Body of pancreas (tissue), 4 donors: ENCODE results near the gene ZMYND11. TPM values are rescaled to one million over a fixed set of nuclear protein-coding genes. Genes with fewer than 3 reads are reported as not detected.
"Not testable (repeated sequence)": the region's sequence is repeated elsewhere in the genome, so short reads cannot be mapped to it uniquely, and the experiment has no call there.

ENCODE experiments used
- ATAC-seq: fragments of 150-250 bp; one replicate; pipeline ENCODE4 v1.9.1; 2016
- DNase-seq, 4 donors: peaks; one replicate each; pipeline ENCODE4 v3.0.0-alpha.2; 2019
- H3K27ac ChIP-seq, 4 donors: fragments of 200-600 bp; sonication (generic); 1 replicate in 3 of 4; 2 replicates in 1 of 4; pipeline versions ENCODE4 v1.5.1 to v1.6.1; 2016 to 2019; ENCODE audit warnings: mild to moderate bottlenecking in 1 of 4, mixed read lengths in 1 of 4, moderate library complexity in 1 of 4
- H3K27me3 ChIP-seq, 2 donors: fragments of 200-600 bp; sonication (generic); one replicate each; pipeline ENCODE4 v1.6.0; 2016; ENCODE audit warnings: mild to moderate bottlenecking in 1 of 2
- H3K36me3 ChIP-seq, 2 donors: fragments of 200-600 bp; sonication (generic); replicated peaks in 1 of 2; 2 replicates each; pipeline ENCODE4 v1.5.1; 2016; ENCODE audit warnings: low read depth in 2 of 2; ENCODE audit not compliant: insufficient read depth in 1 of 2
- H3K4me1 ChIP-seq: fragments of 200-600 bp; sonication (generic); one replicate; pipeline ENCODE4 v1.6.0; 2016
- H3K4me3 ChIP-seq, 2 donors: fragments of 200-600 bp; sonication (generic); 1 replicate in 1 of 2; 2 replicates in 1 of 2; pipeline ENCODE4 v1.5.1; 2016 to 2019
- H3K9me3 ChIP-seq, 3 donors: fragments of 200-600 bp; sonication (generic); 1 replicate in 2 of 3; 2 replicates in 1 of 3; pipeline ENCODE4 v1.5.1; 2016
- POLR2A ChIP-seq, 3 donors: fragments of 450-650 bp; IDR thresholded peaks; one replicate each; pipeline ENCODE4 v1.6.1; 2016; ENCODE audit warnings: antibody characterized with exemption in 3 of 3, mild to moderate bottlenecking in 2 of 3
- WGBS, 2 donors: methylation state at CpG; one replicate each; pipeline ENCODE4 v1.1.5; 2017; 5-methylcytosine and 5-hydroxymethylcytosine counted together
- intact Hi-C: fragments of 100-400 bp; cut with DNase I; formaldehyde crosslinking; loops from one replicate; pipeline ENCODE4 v1.15.1; 2023
- total RNA-seq, 2 donors: library from RNA; depleted of rRNA; stranded (reverse); fragments of >200 nt; gene quantifications; one replicate each; pipeline ENCODE4 v1.1.0, GENCODE V29; 2016
- TF ChIP-seq, protein P1 (sequence below), 7 experiments: fragments of 450-650 bp in 4 of 7; fragments of 200-600 bp in 3 of 7; sonication (generic) in 3 of 7; IDR thresholded peaks; one replicate each; pipeline ENCODE4 v1.5.1; 2016 to 2019; ENCODE audit warnings: antibody characterized with exemption in 7 of 7

ZMYND11 gene
- total RNA-seq, 2 donors from 2014 or later: 37.6 to 43.8 TPM

DNA sequence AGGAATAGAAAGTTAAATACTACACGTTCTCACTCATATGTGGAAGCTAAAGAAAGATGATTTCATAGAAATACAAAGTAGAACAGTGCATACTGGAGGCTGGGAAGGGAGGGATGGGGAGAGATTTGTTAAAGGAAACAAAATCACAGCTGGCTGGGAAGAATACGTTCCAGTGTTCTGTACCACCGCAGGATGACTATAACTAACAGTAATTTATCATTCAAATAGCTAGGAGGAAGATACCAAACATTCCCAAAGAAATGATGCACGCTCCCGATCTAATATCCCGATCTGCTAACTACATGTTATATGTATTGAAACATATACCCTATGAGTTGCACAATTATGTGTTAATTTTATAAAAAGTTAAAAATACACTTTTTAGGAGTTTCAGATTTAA is 162.3 kb downstream of the ZMYND11 start:
- Histone ChIP-seq H3K27ac (no peak overlapping the region), H3K36me3 (no peaks in the 10 kb centered on the region), H3K9me3 (no peaks in the 10 kb centered on the region), H3K4me1 (no peaks in the 10 kb centered on the region), H3K27me3 (no peaks in the 10 kb centered on the region), H3K4me3 (no peak overlapping the region)
- intact Hi-C loops: no loop called here
- TF ChIP-seq, protein P1, sequence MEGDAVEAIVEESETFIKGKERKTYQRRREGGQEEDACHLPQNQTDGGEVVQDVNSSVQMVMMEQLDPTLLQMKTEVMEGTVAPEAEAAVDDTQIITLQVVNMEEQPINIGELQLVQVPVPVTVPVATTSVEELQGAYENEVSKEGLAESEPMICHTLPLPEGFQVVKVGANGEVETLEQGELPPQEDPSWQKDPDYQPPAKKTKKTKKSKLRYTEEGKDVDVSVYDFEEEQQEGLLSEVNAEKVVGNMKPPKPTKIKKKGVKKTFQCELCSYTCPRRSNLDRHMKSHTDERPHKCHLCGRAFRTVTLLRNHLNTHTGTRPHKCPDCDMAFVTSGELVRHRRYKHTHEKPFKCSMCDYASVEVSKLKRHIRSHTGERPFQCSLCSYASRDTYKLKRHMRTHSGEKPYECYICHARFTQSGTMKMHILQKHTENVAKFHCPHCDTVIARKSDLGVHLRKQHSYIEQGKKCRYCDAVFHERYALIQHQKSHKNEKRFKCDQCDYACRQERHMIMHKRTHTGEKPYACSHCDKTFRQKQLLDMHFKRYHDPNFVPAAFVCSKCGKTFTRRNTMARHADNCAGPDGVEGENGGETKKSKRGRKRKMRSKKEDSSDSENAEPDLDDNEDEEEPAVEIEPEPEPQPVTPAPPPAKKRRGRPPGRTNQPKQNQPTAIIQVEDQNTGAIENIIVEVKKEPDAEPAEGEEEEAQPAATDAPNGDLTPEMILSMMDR (IDR thresholded peaks at IDR 0.05): no peak
- TF ChIP-seq POLR2A (IDR thresholded peaks at IDR 0.05): no peak
- ATAC-seq (no peak), DNase-seq (no peak)
- 68 to 78% methylated on average over 6 of the region's 6 CpGs for WGBS, 2 donors

DNA sequence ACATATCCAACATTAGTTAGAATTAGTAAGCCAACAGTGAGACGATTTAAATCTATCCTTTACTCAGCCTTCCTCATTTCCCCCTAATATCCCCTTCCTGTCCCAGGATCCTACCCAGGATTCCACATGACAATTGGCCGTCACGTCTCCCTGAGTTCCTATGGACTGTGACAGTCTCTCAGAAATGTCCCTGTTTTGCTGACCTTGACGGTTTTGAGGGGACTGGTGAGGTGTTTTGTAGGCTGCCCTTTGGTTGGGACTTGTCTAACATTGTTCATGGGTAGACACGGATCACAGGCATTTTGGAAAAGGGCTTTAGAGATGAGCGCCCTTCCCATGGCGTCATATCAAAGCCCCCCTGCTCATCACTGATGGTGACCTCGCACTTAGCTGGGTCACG is 162.8 kb downstream of the ZMYND11 start:
- H3K36me3 ChIP-seq: no peaks in the 10 kb centered on the region
- WGBS, 2 donors: 74 to 86% methylated on average over 8 to 9 of the region's 9 CpGs
- no peak for TF ChIP-seq POLR2A (IDR thresholded peaks at IDR 0.05)
- TF ChIP-seq, protein P1 (IDR thresholded peaks at IDR 0.05): no peak
- DNase-seq (no peak), ATAC-seq (no peak)
- H3K9me3 ChIP-seq: no peaks in the 10 kb centered on the region
- H3K27ac ChIP-seq: no peak overlapping the region
- H3K4me3 ChIP-seq: no peak overlapping the region
- no peaks in the 10 kb centered on the region for H3K4me1 ChIP-seq
- intact Hi-C loops: no loop called here
- H3K27me3 ChIP-seq: no peaks in the 10 kb centered on the region

DNA sequence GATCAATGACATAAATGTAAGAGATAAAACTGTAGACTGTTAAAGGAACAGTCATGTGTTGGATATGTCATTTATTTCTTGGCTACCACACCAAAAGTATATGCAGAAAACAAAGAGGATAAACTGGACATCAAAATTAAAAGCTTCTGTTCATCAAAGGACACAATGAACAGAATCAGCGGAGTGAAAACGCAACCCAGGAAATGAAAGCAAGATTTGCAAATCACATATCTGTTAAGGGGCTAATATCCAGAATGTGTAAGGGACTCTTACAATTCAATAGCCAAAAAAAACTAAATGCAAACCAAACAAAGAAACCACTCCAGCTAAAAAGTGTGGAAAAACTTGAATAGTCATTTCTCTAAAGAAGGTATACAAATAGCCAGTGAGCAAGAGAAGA is 164.3 kb downstream of the ZMYND11 start:
- Histone ChIP-seq H3K27me3 (no peaks in the 10 kb centered on the region), H3K27ac (no peak overlapping the region), H3K36me3 (no peaks in the 10 kb centered on the region), H3K4me3 (no peak overlapping the region), H3K9me3 (no peaks in the 10 kb centered on the region), H3K4me1 (no peaks in the 10 kb centered on the region)
- TF ChIP-seq, protein P1 (IDR thresholded peaks at IDR 0.05): no peak
- no peak for TF ChIP-seq POLR2A (IDR thresholded peaks at IDR 0.05)
- intact Hi-C loops: no loop called here
- WGBS, 2 donors: 93 to 100% methylated on average over 2 of the region's 2 CpGs
- DNase-seq (no peak), ATAC-seq (no peak)

DNA sequence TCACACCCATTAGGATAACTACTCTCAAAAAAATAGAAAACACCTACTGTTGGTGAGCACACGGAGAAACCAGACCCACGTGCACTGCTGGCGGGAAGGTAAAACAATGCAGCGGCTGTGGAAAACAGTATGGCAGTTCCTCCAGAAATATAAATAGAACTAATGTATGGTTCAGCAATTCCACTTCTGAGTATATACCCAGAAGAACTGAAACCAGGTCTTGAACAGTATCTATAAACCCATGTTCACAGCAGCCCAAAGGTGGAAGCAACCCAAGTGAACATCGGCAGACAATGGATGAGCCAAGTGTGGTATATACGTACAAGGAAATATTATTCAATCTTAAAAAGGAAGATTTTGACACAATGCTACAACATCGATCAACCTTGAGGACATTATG is 164.7 kb downstream of the ZMYND11 start:
- Histone ChIP-seq H3K27ac (no peak overlapping the region), H3K36me3 (no peaks in the 10 kb centered on the region), H3K4me3 (no peak overlapping the region), H3K27me3 (no peaks in the 10 kb centered on the region), H3K4me1 (no peaks in the 10 kb centered on the region), H3K9me3 (no peaks in the 10 kb centered on the region)
- 95% methylated on average over 7 of the region's 7 CpGs for WGBS, 2 donors
- TF ChIP-seq POLR2A (IDR thresholded peaks at IDR 0.05): no peak
- TF ChIP-seq, protein P1 (IDR thresholded peaks at IDR 0.05): no peak
- DNase-seq: no peak
- intact Hi-C loops: no loop called here
- ATAC-seq: no peak

DNA sequence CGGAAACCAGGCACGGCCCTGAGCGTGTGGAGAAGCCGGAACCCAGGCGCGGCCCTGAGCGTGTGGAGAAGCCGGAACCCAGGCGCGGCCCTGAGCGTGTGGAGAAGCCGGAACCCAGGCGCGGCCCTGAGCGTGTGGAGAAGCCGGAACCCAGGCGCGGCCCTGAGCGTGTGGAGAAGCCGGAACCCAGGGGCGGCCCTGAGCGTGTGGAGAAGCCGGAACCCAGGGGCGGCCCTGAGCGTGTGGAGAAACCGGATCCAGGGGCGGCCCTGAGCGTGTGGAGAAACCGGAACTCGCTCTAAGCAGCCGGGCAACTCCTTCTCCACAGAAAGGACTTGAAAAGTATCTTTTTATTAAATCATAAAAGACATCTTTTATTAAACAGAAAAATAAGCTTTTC is 165.3 kb downstream of the ZMYND11 start:
- H3K9me3 ChIP-seq, intact Hi-C loops, ATAC-seq, H3K36me3 ChIP-seq, H3K4me3 ChIP-seq, H3K27me3 ChIP-seq, H3K4me1 ChIP-seq, DNase-seq, H3K27ac ChIP-seq: not testable (repeated sequence)
- WGBS, 2 donors: 95 to 98% methylated on average over 31 of the region's 31 CpGs
